ENCODE results near the gene OLFML2A.

OLFML2A gene

DNA sequence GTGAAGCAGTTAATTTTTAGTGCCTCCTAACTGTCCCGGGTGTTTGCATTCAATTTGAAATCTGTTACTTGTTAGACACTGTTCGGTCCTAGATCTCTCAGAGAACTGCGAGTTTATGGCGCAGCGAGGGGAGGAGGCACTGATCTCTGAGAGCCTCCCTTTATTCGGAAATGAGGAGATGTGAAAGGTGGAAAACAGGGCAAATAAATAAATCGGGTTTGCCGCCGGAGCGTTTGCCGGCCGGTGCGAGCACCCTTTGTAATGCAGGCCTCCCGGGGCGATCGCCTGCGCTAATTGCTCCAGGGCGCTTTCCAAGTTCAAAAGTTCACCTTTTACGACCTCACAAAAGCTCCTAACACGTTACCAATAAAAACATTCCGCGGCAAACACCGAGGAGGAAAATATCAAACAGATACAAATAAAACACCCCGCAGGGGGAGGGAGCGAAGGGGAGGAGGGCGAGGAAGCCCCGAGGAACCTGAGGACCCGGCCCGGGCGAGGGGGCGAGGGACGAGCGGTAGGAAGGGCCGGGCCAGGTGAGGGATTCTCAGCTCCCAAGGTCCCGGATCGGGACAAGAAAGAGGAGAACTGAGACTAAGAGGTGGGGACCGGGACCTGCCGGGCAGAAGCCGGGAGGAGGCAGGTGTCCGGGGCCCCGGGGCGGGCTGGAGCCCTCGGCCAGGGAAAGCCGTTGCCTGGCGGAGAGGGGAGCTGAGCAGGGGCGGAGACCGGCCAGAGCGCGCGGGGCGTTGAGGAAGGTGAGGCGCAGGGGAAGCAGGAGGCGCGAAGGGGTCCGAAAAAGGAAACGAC, 7.2 kb upstream of the OLFML2A start:
- Histone ChIP-seq H2AFZ (ENCODE audit: low read length) (peak overlapping the region; percentile 81), H4K20me1 (ENCODE audit: insufficient read depth, low read length, poor library complexity, severe bottlenecking) (peaks cover 9% of the 10 kb centered on the region), H3K9me2 (replicated peaks; ENCODE audit: low read depth, low read length) (no peaks in the 10 kb centered on the region), H3K9ac (ENCODE audit: low read depth, low read length, poor library complexity, severe bottlenecking) (peak overlapping the region; percentile 56), H3K79me2 (ENCODE audit: insufficient read depth, low read length) (peaks cover 28% of the 10 kb centered on the region), H3K9me3 (ENCODE audit: insufficient read depth, low read depth, low read length) (no peaks in the 10 kb centered on the region), H3K4me1 (ENCODE audit: insufficient read depth, low read length, poor library complexity, severe bottlenecking) (peaks cover 28% of the 10 kb centered on the region), H3K27me3 (ENCODE audit: insufficient read depth, low read length, poor library complexity, severe bottlenecking) (no peaks in the 10 kb centered on the region), H3K36me3 (ENCODE audit: insufficient read depth, low read length) (no peaks in the 10 kb centered on the region), H3K4me3 (ENCODE audit: low read length, poor library complexity, severe bottlenecking) (peak overlapping the region; percentile 88), H3F3A (ENCODE audit: low read depth) (0 out of 2 replicates have a peak, but pooled peaks cover 3% of the 10 kb centered on the region), H3K4me2 (ENCODE audit: low read depth, low read length, poor library complexity, severe bottlenecking) (peak overlapping the region; percentile 95)
- TF ChIP-seq, protein P1, sequence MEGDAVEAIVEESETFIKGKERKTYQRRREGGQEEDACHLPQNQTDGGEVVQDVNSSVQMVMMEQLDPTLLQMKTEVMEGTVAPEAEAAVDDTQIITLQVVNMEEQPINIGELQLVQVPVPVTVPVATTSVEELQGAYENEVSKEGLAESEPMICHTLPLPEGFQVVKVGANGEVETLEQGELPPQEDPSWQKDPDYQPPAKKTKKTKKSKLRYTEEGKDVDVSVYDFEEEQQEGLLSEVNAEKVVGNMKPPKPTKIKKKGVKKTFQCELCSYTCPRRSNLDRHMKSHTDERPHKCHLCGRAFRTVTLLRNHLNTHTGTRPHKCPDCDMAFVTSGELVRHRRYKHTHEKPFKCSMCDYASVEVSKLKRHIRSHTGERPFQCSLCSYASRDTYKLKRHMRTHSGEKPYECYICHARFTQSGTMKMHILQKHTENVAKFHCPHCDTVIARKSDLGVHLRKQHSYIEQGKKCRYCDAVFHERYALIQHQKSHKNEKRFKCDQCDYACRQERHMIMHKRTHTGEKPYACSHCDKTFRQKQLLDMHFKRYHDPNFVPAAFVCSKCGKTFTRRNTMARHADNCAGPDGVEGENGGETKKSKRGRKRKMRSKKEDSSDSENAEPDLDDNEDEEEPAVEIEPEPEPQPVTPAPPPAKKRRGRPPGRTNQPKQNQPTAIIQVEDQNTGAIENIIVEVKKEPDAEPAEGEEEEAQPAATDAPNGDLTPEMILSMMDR (conservative IDR thresholded peaks at IDR 0.05; ENCODE audit: low read length): no peak
- no peak for TF ChIP-seq EZH2phosphoT487 (IDR thresholded peaks at IDR 0.05; ENCODE audit: borderline replicate concordance)

DNA sequence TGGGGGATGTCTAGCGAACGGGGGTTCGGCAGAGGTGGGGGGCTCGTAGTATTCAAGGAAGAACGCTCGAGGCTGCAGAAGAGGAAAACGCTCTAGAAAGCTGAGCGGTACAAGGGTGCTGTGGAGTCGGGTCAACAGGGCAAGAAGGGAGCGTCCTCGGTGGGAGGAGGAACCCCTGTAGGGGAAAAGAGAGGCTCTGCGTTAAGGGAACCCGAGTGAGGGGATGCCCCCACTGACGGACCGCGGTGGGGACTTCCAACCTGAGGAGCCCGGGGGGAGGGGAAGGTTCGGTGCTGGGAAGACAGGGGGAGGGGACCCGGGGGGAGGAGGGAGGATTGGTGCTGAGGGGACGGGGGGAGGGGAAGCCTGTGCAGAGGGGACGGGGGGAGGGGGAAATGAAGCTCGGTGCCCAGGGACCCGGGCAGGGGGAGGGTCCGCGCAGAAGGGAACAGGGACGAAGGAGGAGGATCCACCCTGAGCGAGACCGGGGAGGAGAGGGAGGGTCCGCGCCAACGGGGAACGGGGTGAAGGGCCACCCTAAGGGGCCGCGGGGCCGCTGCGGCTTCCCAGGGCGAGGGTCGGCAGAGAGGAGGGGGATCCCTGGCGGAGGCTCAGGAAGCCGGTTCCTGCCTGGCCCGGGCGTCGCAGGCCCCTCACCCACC, 6.4 kb upstream of the OLFML2A start:
- H3K79me2 ChIP-seq (ENCODE audit: insufficient read depth, low read length): peaks cover 28% of the 10 kb centered on the region
- H3K27me3 ChIP-seq (ENCODE audit: insufficient read depth, low read length, poor library complexity, severe bottlenecking): no peaks in the 10 kb centered on the region
- peaks cover 28% of the 10 kb centered on the region for H3K4me1 ChIP-seq (ENCODE audit: insufficient read depth, low read length, poor library complexity, severe bottlenecking)
- peak overlapping the region; percentile 95 for H3K4me2 ChIP-seq (ENCODE audit: low read depth, low read length, poor library complexity, severe bottlenecking)
- H3K4me3 ChIP-seq (ENCODE audit: low read length, poor library complexity, severe bottlenecking): peak overlapping the region; percentile 88
- H3K9ac ChIP-seq (ENCODE audit: low read depth, low read length, poor library complexity, severe bottlenecking): peak overlapping the region; percentile 56
- 0 out of 2 replicates have a peak, but pooled peaks cover 3% of the 10 kb centered on the region for H3F3A ChIP-seq (ENCODE audit: low read depth)
- no peak for TF ChIP-seq EZH2phosphoT487 (IDR thresholded peaks at IDR 0.05; ENCODE audit: borderline replicate concordance)
- TF ChIP-seq, protein P1 (conservative IDR thresholded peaks at IDR 0.05; ENCODE audit: low read length): no peak
- no peaks in the 10 kb centered on the region for H3K9me3 ChIP-seq (ENCODE audit: insufficient read depth, low read depth, low read length)
- peaks cover 9% of the 10 kb centered on the region for H4K20me1 ChIP-seq (ENCODE audit: insufficient read depth, low read length, poor library complexity, severe bottlenecking)
- H2AFZ ChIP-seq (ENCODE audit: low read length): peak overlapping the region; percentile 81
- H3K9me2 ChIP-seq (replicated peaks; ENCODE audit: low read depth, low read length): no peaks in the 10 kb centered on the region
- no peaks in the 10 kb centered on the region for H3K36me3 ChIP-seq (ENCODE audit: insufficient read depth, low read length)

DNA sequence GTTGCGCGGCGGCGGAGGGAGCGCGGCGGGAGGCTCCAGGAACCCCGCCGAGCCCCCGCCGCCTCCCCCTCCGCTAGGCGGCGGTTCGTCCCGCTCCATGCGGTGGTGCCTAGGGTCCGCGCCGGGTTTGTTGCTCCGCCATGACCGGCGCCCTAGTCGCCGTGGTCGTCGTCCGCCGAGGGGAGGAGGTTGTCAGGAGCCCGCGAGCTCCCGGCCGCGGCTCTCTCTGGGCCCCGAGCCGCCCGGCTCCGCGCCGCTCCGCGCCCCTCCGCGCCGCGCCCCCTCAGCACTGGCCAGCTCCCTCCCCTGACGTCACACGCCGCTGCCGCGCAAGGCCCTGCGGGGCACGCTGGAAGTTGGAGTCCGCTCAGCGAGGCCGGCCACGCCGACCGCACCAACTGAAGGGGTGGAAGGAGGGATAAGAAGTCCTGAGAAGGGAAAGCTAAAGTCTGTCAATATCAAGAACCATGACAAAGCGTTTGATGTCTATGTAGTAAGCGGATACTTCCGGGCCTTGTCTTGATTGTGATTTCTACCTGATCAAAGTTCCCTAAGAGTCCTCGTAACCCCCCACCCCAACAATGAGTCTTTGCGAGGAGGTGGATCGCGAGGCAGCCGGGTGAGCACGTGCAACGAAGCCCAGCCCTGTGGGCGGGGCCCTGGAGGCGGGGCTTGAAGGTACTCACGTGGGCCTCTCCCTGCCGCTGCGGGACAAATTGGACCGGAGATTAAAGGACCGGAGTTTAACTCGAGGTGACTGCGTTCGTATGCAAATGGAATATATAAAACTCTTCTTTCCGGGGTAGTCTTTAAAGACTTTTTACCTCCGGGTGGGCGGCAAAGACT, 5.7 kb upstream of the OLFML2A start, which contains the start of gene NR6A1:
NR6A1 (minus strand) TSS at position 291 of the 846 bp plus-strand sequence.
- Histone ChIP-seq H3K27me3 (ENCODE audit: insufficient read depth, low read length, poor library complexity, severe bottlenecking) (no peaks in the 10 kb centered on the region), H3K4me1 (ENCODE audit: insufficient read depth, low read length, poor library complexity, severe bottlenecking) (peaks cover 28% of the 10 kb centered on the region), H3K4me3 (ENCODE audit: low read length, poor library complexity, severe bottlenecking) (peak within 1 kb of the TSS; percentile 88)

More for the DNA sequence above, 5.7 kb upstream of the OLFML2A start, which contains the start of gene NR6A1:
- Histone ChIP-seq H4K20me1 (ENCODE audit: insufficient read depth, low read length, poor library complexity, severe bottlenecking) (peaks cover 9% of the 10 kb centered on the region), H3F3A (ENCODE audit: low read depth) (0 out of 2 replicates have a peak, but pooled peaks cover 3% of the 10 kb centered on the region), H3K4me2 (ENCODE audit: low read depth, low read length, poor library complexity, severe bottlenecking) (peak within 1 kb of the TSS; percentile 95), H3K36me3 (ENCODE audit: insufficient read depth, low read length) (no peaks in the 10 kb centered on the region), H2AFZ (ENCODE audit: low read length) (peak within 1 kb of the TSS; percentile 81), H3K9me2 (replicated peaks; ENCODE audit: low read depth, low read length) (no peaks in the 10 kb centered on the region), H3K9ac (ENCODE audit: low read depth, low read length, poor library complexity, severe bottlenecking) (peak within 1 kb of the TSS; percentile 63), H3K79me2 (ENCODE audit: insufficient read depth, low read length) (peaks cover 23% of the 10 kb centered on the region), H3K9me3 (ENCODE audit: insufficient read depth, low read depth, low read length) (no peaks in the 10 kb centered on the region)
- TF ChIP-seq, protein P1 (conservative IDR thresholded peaks at IDR 0.05; ENCODE audit: low read length): 0 out of 2 replicates have a peak, but pooled peaks have one; percentile 18
- no peak for TF ChIP-seq EZH2phosphoT487 (IDR thresholded peaks at IDR 0.05; ENCODE audit: borderline replicate concordance)
